NCI-H2196 treated with DMSO at 0.1 percent for 48 hours (cell line): ENCODE data around the gene TBX6.

Experiments
- DNase-seq: peaks from one replicate; lab custom pipeline; 2025; ENCODE audit not compliant: unreplicated experiment; lab: John Stamatoyannopoulos, UW

Gene TBX6

DNA sequence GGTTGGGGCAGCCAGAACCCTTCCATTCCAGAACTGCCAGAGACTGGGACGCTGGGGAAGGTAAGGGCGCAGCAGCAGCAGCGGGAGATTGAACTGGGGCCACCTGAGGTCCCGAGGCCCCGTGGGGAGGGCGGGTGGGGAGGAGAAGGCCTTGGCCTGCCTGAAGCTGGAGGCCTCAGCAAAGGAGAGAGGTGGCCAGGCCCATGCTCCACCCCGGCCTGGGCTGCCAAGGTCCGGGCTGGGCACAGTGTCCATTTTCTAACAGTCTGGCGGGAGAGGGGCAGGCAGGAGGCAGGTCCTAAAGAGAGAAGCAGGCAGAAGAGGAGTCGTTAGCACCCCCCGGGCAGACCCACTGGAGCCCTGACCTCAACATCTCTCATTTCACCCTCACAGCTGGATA, 22.7 kb upstream of the TBX6 start:
- no peak for DNase-seq

DNA sequence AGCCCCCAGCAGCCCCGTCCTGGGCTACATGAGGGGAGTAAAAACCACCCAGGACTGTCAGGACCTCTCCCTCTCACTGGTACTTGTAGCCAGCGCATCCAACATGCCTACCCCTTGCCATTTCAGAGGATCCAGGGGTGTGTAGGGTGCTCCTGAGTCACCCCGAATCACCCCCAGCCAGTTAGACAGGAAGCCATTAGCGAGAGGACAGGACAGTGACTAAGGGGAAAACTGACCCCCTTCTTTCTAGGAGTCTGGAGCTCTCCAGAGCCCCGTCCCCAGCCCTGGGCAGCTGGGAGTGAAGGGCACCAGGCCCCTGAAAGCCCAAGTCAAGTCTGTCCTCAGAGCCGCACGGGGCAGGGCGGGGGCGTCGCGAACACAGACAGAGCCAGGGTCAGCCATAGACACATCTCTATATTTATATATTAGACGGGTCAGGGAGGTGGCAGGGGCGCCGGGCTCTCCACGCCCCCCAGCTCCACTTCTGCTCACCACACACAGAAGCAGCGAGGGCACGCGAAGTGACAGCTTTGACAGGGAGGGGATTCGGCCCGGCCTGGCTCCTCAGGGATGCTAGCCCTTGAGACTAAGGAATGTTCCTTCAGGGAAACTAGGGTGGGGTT, 22.1 kb upstream of the TBX6 start:
- no peak for DNase-seq

DNA sequence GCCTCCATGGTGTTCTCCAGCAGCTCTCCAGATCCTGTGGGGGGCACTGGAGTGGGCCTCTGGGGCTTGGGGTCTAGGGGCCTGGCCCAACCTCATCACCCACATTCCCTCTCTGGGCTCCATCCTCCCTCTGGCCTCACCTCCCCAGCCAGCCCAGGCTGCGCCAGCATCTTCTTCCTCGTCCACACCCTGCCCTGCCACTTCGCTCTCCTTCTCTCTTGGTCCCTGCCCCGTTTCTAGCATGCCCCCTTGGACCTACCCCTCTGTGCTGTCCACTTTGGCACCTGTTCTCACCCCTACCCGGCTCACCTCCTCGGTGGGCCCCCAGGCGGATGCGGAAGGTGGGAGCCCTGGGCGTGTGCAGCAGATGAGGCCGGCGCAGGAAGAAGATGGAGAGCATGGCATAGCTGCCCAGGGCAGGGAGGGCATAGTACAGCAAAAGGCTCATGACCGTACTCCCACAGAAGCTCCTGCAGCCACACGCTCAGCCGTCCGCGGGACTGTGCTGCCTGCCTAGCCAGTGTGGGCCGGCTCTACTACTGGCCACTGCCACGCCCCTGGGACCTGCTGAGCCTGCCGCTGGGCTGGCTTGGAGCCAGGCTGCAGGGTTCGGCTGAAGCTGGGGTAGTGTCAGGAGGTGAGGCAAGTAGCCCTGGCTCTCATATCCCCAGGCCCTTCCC, 21.4 kb upstream of the TBX6 start, which contains the start of gene GDPD3:
GDPD3 (minus strand) TSS at position 507 of the 680 bp plus-strand sequence; CDS start at position 448, 59 bp downstream.
- peak; percentile 22 for DNase-seq

DNA sequence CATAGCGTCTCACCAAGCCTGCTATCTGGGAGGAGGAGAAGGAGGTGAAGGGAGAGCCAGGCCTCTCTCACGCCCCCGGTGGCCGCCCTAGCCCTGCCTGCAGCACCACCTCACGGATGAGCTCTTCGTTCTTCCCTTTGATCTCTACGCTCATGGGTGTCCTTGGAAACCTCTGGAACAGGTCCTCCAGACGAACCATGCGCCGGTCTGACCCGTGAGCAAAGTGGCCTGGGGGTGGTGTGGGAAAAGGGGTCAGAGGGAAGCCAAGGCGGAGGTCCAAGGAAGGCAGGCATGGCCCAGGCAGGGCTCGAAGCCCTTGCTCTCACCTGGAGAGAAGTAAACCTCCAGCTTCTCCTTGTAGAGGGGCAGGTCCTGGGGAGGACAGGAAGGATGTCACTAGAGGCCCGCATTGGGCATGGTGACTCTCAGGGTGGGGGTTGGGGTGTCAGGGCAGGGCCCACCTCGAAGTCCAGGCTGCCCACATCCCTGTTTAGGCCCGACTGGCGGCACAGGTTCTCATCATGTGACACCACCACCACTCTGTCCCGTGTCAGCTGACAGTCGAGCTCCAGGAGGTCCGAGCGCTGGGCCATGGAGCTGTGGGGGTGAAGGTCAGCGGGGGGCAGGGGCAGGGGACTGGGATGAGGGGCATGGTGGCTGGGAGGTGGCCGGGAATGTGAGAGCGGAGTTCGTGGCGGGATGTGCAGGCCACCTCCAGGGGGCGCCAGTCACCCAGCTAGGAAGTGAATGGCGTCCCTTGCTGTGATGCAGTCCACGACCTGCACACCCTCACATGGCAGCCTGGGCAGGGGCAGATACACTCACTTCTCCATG, 20.7 kb upstream of the TBX6 start:
- no peak for DNase-seq

DNA sequence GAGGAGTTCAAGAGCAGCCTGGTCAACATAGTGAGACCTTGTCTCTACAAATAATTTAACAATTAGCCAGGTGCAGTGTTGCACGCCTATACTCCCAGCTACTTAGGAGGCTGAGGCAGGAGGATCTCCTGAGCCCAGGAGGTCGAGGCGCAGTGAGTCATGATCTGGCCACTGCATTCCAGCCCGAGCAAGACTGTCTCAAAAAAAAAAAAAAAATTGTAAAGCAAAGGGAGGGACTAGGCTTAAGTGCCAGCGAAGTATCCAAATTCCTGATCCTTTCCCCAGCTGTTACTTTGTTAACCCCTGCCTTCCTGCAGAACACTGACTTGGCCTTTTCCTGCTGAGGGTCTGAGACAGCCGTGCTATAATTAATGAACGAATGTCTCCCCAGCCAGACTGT, 18.9 kb upstream of the TBX6 start:
- DNase-seq, result no peak

DNA sequence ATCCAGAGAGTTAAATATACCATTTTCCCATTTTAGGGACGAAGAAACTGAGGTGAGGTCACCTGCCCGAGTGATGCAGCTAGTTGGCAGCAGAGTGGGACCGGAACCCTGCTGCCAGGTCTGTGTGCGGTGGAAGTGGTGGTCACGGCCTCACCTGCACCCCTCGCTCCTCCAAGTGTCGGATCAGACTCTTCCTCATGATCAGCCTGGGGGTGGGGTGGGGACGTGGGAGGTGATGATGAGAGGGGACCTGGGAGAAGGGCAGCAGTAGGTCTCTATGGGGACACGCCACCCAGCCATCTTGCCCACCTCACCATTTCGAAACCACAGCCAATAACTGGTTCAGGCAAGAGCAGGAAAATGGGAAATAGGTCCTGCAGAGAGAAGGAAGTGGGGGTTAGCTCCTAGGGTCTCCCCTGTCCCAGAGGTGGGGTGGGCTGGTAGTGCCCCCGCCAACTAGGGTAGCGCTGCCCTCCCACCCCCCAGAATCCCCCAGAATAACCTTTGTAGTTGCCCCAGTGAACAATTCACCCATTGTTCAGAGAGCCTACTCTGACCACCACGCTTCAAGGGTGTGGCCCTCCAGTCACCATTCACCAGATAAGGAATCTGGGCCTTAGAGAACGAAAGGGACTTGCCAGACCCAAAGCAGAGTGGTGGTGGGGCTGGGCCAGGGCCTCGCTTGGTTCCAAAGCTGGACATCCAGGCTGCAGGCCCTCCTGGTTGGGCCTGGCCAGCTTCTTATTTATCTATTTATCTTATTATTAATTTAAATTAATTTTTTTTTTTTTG, 16.5 kb upstream of the TBX6 start:
- no peak for DNase-seq

DNA sequence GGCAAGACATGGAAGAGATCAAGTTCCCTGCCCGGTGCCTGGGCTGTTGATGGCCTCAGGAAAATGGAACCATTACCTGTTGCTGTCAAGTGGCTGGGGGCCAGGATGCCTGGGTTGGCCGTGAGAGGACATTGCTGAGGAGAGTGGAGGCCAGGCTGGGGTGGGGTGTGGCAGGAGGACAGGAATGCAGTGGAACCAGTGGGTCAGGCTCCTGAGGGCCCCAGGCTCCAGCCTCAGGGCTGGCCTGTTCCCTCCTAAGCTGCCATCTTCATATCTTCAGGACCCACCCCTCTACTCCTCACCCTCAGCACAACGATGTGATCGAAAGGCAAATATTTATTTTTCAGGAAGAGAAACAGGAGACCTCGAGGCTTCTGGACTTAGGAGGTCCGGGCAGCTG, 12.8 kb upstream of the TBX6 start:
- no peak for DNase-seq

DNA sequence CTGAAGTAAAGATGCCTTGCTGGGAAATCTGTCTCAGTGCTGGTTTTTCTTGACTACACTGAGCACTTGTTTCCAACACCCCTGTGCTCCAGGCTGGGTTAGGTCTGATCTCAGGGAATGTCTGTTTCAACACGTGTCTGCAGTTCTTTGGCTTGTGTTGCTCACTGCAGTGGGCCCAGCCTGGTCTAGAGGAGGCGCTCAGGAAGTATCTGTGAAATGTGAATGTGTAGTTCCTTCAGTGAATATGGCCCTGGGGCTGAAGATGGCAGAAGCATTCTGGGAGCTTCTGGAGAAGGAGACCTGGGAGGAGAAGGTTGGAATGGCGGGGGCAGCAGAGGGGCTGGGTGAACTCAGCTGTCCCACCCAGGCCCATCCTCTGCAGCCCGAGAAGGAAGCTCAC, 12.4 kb upstream of the TBX6 start:
- no peak for DNase-seq

DNA sequence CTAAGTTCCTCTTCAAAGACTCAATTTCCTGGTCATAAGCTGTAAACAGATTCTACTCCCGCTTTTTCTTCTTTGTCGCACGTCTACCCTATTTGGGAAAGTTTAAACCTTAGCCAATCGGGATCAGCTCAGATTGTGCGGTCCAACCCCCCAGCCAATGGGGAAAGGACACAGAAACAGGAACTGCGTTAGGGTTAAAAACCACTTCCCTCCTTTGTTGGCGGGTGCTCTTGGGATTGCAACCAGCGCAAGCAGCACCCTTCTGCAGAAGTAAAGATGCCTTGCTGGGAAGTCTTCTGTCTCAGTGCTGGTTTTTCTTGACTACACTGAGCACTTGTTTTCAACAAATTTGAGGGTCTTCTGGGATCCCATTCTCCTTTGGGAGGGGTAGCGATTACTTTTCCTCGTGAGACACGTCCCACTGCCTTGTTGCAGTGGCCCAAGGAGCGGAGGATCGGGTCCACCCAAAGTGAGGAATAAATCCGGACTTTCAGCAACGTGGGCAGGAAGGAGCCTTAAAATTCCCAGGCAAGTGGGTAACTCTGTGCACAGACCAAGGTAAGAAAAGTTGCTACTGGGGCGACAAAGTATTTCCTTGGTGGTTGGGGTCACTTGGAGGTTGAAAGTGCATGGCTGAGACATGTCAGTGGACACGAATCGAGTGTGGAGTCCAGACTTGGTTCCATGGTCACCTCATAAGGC, 5.3 kb upstream of the TBX6 start:
- no peak for DNase-seq

DNA sequence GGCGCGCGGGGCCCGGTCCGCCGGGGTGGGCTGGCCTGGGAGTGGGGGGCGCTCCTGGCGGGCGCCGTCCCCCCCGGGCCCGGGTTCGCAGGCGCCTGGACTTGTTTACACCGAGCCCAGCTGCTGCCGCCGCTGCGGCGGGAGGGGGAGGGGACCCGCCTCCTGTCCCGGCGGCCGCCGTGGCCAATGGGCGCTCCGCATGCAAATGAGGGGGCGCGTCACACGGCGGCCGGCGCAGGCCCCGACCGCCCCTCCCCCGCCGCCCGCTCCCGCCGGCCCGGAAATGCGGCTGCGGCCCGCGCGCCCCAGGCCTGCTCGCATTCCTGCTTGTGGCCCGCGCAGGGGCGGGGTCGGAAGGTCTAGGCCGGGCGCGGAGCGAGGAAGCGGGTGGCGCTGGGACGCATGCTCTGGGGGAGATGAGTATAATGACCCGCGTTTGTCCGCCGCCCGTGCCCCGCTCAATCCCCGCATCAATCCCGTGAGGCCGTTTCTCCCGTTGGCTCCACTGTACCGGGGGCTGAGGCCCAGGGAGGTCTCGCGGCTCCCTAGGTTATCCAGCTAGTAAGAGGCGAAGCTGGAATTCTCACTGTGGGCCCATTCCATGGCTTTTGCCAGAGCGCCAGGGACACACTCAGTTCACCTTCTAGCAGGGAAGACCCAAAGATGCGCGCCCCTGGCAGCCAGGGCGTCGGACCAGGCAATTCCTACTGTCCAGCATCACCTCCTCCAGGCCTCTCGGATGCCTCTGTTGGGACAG, 4.6 kb upstream of the TBX6 start, which contains the start of gene YPEL3:
YPEL3 (minus strand) TSS at position 109 of the 757 bp plus-strand sequence. CDS start 731 bp downstream, outside the sequence.
- peak; percentile 75 for DNase-seq

DNA sequence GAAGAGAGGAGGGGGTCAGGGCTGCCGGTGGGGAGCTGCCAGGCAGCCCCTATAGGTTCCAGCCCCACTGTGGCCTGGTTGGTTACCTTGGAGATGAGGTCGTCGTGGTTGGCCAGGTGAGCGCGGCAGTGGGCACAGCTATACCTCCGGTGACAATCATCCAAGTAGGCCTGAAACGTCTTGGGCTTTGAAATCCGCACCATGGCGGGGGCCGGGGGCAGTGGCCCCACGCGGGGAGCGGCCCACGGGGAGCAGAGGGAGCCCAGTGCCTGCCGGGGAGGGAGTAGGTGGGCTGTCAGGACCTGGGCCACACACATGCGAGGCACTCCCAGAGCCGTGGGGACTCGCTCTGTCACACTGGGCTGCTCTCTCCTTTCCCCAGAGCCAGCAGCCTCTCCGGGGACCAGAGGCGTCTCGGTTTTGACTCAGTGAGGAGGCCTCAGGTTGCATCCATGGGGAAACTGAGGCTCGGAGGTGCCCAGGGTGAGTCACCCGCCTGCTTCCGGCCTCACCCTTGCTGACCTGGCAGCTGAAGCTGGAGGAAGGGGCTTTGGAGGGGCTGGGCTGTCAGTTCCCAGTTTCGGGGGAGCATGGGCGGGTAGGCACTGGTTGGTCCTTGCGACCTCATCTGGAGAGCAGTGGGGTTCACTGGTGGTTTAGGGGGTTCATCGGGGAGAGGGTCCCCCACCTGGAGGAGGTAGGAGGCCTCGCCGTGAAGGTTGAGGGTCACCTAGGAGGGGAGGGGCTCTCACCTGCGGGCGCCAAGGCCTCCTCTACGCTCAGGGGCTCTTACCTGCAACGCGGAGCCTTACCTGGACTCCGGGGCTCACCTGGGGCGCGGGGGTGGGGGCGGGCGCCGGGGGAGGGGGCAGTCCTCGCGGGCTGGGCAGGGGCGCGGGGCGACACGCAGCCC, 3.7 kb upstream of the TBX6 start:
- no peak for DNase-seq

DNA sequence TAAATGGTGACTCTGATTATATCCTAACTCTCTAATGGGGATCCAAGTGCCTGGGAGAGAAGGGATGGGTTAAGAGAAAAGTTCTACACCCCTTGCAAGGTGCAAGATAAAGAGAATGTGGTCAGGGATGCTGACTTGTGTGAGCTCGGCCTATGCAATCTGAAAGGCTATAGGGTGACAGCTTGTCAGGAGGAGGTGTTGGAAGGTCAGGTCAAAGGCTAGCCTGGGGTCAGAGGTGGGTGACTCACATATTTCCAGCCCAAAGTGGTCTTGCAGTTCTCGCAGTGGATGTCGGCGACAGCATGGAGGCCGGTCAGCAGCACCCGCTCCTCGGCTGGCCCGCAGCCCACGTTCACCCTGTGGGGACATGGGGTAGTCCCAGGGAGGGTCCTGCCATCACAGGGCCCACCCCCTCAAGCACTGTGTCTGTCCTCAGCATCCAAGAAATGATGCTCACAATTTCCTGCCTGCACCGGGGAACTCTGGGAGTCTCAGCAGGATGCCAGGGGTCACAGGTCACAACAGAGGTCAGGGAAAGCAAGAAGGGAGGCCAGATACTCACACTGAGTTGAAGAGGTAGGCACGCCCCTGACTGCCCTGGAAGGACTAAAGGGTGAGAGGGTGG, 2.9 kb upstream of the TBX6 start:
- DNase-seq, result no peak

DNA sequence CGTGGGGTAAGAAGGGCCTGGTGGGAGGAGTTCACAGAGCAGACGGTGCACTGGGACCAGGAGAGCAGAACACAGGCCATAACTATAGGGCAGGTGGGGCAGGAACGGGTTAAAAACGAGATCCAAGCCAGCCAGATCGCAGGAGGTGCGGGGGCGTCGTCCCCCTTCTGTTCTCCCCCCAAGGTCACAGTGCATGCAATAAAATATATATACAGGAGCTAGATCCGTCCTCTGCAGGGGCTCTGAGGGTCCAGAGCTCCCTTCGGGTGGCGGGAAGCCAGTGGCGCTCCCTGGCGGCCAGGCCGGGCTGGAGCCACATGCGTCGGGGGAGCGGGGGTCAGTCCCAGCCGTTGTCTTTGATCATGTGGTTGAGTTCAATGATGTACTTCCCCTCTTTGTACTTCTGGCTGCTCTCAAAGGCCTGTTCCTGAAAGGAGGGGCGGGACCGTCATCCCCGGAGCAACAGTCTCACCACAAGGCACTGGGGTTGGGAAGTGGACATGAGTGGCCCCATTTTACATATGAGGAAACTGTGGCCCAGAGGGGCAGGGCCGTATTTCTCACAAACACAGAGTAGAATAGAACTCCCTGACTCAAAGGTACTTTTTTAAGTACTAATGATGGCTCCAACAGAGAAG, 768 bp upstream of the TBX6 start:
- peak; percentile 89 for DNase-seq

DNA sequence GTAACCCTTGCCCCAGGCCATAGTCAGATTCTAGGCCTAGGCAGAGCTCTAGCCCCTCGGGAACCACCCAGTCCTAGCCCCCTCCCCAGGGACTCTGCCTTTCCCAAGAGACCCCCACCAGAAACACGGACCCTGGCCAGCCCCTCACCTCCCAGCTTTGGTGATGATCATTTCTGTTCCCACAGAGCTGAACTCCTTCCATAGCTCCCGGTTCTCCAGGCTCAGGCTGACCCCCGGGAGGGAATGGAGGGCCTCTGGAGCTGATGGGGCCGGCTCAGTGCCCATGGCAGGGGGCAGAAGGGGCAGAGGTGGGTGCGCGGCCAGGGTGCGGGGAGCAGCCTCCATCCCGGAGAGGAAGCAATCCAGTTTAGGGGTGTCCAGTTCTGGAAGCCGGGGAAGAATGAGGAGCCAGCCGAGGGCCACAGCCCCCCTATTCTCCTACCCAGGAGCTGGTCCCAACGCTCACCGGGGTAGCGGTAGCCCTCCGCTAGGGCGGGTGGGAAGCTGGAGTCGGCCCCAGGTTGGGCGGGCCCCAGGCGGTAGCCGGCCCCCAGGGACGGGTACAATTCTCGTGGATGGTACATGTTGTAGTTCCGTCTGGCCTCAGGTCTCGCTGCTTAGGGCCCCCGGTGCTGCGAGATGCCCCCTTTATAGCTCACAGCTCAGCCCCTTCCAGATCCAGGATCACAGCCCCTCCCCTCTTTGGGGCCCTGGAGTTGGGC, 953 bp downstream of the TBX6 start:
- no peak for DNase-seq

DNA sequence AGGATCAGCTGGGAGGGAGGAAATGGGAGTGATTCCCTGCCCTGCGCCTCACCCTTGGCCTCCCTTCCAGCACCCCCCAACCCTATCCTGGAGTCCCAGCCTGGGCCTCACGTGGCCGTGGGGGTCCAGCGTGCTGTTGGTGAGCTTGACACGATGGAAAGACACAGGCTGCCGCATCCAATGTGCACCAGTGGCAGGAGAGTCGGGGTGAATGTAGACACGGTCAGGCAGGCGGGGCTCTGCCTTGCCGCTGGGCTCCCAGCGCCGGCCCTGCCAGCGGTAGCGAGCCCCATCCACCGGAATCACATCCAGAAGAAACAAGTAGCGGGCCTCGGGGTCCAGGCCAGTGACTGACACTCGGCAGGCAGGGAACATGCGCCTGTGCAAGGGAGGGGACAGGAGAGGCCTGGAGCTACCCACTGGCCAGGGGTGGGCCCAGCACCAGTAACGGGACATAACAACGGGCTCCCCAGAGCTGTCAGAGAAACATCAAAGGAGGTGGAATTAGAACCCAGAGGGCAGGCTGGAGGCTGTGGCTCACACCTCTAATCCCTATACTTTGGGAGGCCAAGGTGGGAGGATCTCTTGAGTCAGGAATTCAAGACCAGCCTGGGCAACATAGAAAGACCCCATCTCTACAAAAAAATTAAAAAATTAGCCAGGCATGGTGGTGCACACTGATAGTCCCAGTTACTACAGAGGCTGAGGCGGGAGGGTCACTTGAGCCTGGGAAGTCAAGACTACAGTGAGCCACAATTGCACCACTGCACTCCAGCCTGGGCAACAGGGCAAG, 2.7 kb downstream of the TBX6 start:
- no peak for DNase-seq

DNA sequence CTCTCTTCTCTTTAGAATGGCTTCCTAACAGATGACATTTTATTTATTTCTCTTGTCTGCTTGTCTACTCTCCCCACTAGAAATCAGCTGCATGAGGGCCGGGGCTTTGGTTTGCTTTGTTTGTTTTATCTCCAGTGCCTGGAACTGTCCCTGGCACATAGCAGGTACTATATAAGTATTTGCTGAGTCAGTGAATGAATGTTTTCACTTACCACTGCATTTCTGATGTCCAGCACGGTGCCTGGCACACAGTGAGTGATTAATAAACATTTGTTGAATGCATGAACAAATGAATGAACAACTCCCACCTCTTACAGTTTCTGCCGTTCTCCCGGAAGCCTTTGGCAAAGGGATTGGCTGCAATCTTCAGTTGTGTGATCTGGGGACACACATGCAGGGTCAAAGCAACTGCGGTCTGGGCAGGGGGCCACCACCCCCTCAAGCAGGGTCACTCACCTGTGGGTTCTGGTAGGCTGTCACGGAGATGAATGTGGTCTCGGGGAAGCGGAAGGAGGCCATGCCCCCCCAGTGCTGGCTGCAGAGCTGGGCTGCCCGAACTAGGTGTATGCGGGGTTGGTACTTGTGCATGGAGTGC, 3.4 kb downstream of the TBX6 start:
- DNase-seq, result no peak
